Smooth muscle cell (in vitro differentiated cells): Measurements from ENCODE around the gene TEKTIP1. TPM values are rescaled to one million over a fixed set of nuclear protein-coding genes. Genes with fewer than 3 reads are reported as not detected.

Experiments
- DNase-seq: peaks from one replicate; lab custom pipeline; 2025; ENCODE audit not compliant: unreplicated experiment; lab: John Stamatoyannopoulos, UW
- H2AFZ ChIP-seq: fragments of 200-600 bp; sonication (generic); 2 replicates; pipeline ENCODE4 v1.6.0; 2016; ENCODE audit warnings: antibody characterized with exemption, low read depth, mild to moderate bottlenecking
- H3F3A ChIP-seq: fragments of 200-600 bp; sonication (generic); 2 replicates; pipeline ENCODE4 v1.6.0; 2017; ENCODE audit warnings: antibody characterized with exemption, low read depth
- H3K27ac ChIP-seq: fragments of 200-600 bp; sonication (generic); 2 replicates; pipeline ENCODE4 v1.5.1; 2016; ENCODE audit warnings: low read depth, mild to moderate bottlenecking
- H3K27me3 ChIP-seq: fragments of 200-600 bp; sonication (generic); 2 replicates; pipeline ENCODE4 v1.6.1; 2016; ENCODE audit warnings: low read depth, mild to moderate bottlenecking
- H3K36me3 ChIP-seq: fragments of 200-600 bp; sonication (generic); 2 replicates; pipeline ENCODE4 v1.5.1; 2016; ENCODE audit warnings: low read depth
- H3K4me1 ChIP-seq: fragments of 200-600 bp; sonication (generic); 2 replicates; pipeline ENCODE4 v1.5.1; 2016; ENCODE audit warnings: low read depth
- H3K4me2 ChIP-seq: fragments of 200-600 bp; sonication (generic); 2 replicates; pipeline ENCODE4 v1.6.0; 2016; ENCODE audit warnings: mild to moderate bottlenecking
- H3K4me3 ChIP-seq: fragments of 200-600 bp; sonication (generic); 2 replicates; pipeline ENCODE4 v1.5.1; 2016; ENCODE audit warnings: mild to moderate bottlenecking
- H3K79me2 ChIP-seq: fragments of 200-600 bp; sonication (generic); 2 replicates; pipeline ENCODE4 v1.6.0; 2016; ENCODE audit warnings: low read depth, mild to moderate bottlenecking
- H3K9ac ChIP-seq: fragments of 200-600 bp; sonication (generic); 2 replicates; pipeline ENCODE4 v1.6.0; 2016; ENCODE audit warnings: low read depth
- H3K9me3 ChIP-seq: fragments of 200-600 bp; sonication (generic); replicated peaks from 2 replicates; pipeline ENCODE4 v1.5.1; 2016; ENCODE audit warnings: low read depth
- H4K20me1 ChIP-seq: fragments of 200-600 bp; sonication (generic); 2 replicates; pipeline ENCODE4 v1.6.0; 2016; ENCODE audit warnings: low read depth
- CTCF ChIP-seq: fragments of 200-600 bp; sonication (generic); IDR thresholded peaks from 2 replicates; pipeline ENCODE4 v1.5.1; 2017; ENCODE audit warnings: borderline replicate concordance, mild to moderate bottlenecking, antibody characterized with exemption; ENCODE audit not compliant: insufficient read depth, poor library complexity, severe bottlenecking
- WGBS: methylation state at CpG from one replicate; pipeline ENCODE4 v1.1.7; 2016; ENCODE audit warnings: low lambda C conversion rate; 5-methylcytosine and 5-hydroxymethylcytosine counted together
- polyA plus RNA-seq: library from polyadenylated mRNA; unstranded; fragments of >200 nt; fragmentation: Nextera tagmentation; extraction: Ambion mirVana; gene quantifications from 2 replicates; pipeline ENCODE4 v1.2.1, GENCODE V29; 2016
- total RNA-seq: library from RNA; depleted of rRNA; stranded (reverse); fragments of >200 nt; gene quantifications from 2 replicates; pipeline ENCODE4 v1.2.3, GENCODE V29; 2014

The TEKTIP1 gene
- total and polyA plus RNA-seq, 2 experiments from 2014 or later = 0.62 TPM; not detected in 1

GRCh38 chr19:3510727-3511126 is 28.2 kb upstream of the TEKTIP1 start:
- Histone ChIP-seq H3F3A (no peaks in the 10 kb centered on the region), H2AFZ (no peak overlapping the region), H3K4me1 (no peaks in the 10 kb centered on the region), H3K79me2 (peaks cover 90% of the 10 kb centered on the region), H3K9ac (no peak overlapping the region), H3K27me3 (no peaks in the 10 kb centered on the region), H3K9me3 (no peaks in the 10 kb centered on the region), H3K36me3 (no peaks in the 10 kb centered on the region), H3K4me3 (no peak overlapping the region), H3K4me2 (no peak overlapping the region), H3K27ac (peak overlapping the region; percentile 87), H4K20me1 (peaks cover 85% of the 10 kb centered on the region)
- no peak for DNase-seq
- no peak for TF ChIP-seq CTCF
- WGBS = 94% methylated on average over 22 of the region's 22 CpGs

- no peak overlapping the region for H3K4me3 ChIP-seq
- H2AFZ ChIP-seq = no peak overlapping the region
- no peaks in the 10 kb centered on the region for H3K36me3 ChIP-seq
- no peaks in the 10 kb centered on the region for H3K4me1 ChIP-seq
- no peak overlapping the region for H3K27ac ChIP-seq
- H3K9me3 ChIP-seq = no peaks in the 10 kb centered on the region
- H3K79me2 ChIP-seq = peaks cover 95% of the 10 kb centered on the region
- DNase-seq = no peak
- no peak for TF ChIP-seq CTCF
- WGBS = 97% methylated on average over 24 of the region's 26 CpGs
- H3K9ac ChIP-seq = no peak overlapping the region
- no peaks in the 10 kb centered on the region for H3K27me3 ChIP-seq
- peaks cover 95% of the 10 kb centered on the region for H4K20me1 ChIP-seq
- no peak overlapping the region for H3K4me2 ChIP-seq
- H3F3A ChIP-seq = no peaks in the 10 kb centered on the region
Observed at GRCh38 chr19:3511506-3512251, 27.3 kb upstream of the TEKTIP1 start.

- DNase-seq = no peak
- Histone ChIP-seq H3K4me2 (no peak overlapping the region), H2AFZ (no peak overlapping the region), H3K9me3 (no peaks in the 10 kb centered on the region), H3K79me2 (peaks cover 95% of the 10 kb centered on the region), H3K36me3 (no peaks in the 10 kb centered on the region), H3K4me1 (no peaks in the 10 kb centered on the region), H3K9ac (no peak overlapping the region), H4K20me1 (peaks cover 99% of the 10 kb centered on the region), H3F3A (no peaks in the 10 kb centered on the region), H3K27ac (no peak overlapping the region), H3K27me3 (no peaks in the 10 kb centered on the region), H3K4me3 (no peak overlapping the region)
- WGBS = 98% methylated on average over 17 of the region's 17 CpGs
- TF ChIP-seq CTCF = no peak
Observed at GRCh38 chr19:3512562-3513228, 26.3 kb upstream of the TEKTIP1 start.
